Measurements from ENCODE around the gene AFP. TPM values are rescaled to one million over a fixed set of nuclear protein-coding genes. Genes with fewer than 3 reads are reported as not detected.
A peak's percentile ranks its signal among the peaks of the same experiment; 100 is the strongest.

The AFP gene
- polyA plus RNA-seq, 1 donor from 2014 or later: not detected

GRCh38 chr4:73451404-73451803 lies 15.4 kb downstream of the AFP start:
- H3K4me2 ChIP-seq (ENCODE audit: low read length): no peak overlapping the region
- no peaks in the 10 kb centered on the region for H3K79me2 ChIP-seq (replicated peaks; ENCODE audit: insufficient read depth, low read length)
- TF ChIP-seq EZH2 (IDR thresholded peaks at IDR 0.05; ENCODE audit: borderline replicate concordance, insufficient read depth, low read length, poor library complexity, severe bottlenecking): no peak
- TF ChIP-seq CTCF (IDR thresholded peaks at IDR 0.05; ENCODE audit: poor library complexity, severe bottlenecking): no peak
- TF ChIP-seq REST (IDR thresholded peaks at IDR 0.05; ENCODE audit: borderline replicate concordance): no peak
- TF ChIP-seq RAD21 (conservative IDR thresholded peaks at IDR 0.05): no peak
- peak; percentile 54 for TF ChIP-seq EP300 (conservative IDR thresholded peaks at IDR 0.05; ENCODE audit: poor library complexity, severe bottlenecking)
- peak; percentile 76 for TF ChIP-seq POLR2AphosphoS5 (IDR thresholded peaks at IDR 0.05)
- H3K9me3 ChIP-seq (ENCODE audit: low read length): no peaks in the 10 kb centered on the region
- no peak overlapping the region for H3K9ac ChIP-seq (ENCODE audit: low read length)
- no peak overlapping the region for H2AFZ ChIP-seq (ENCODE audit: low read depth, low read length)
- H3K9me2 ChIP-seq (ENCODE audit: insufficient read depth, low read length): no peaks in the 10 kb centered on the region
- H3K27ac ChIP-seq (ENCODE audit: low read length): no peak overlapping the region
- no peaks in the 10 kb centered on the region for H3F3A ChIP-seq (ENCODE audit: insufficient read depth, low read length, poor library complexity, severe bottlenecking)
- H3K36me3 ChIP-seq (ENCODE audit: insufficient read depth, low read length): no peaks in the 10 kb centered on the region
- H3K4me3 ChIP-seq (ENCODE audit: low read length): no peak overlapping the region
- peaks cover 31% of the 10 kb centered on the region for H3K27me3 ChIP-seq (ENCODE audit: insufficient read depth, low read depth, low read length)
- no peaks in the 10 kb centered on the region for H4K20me1 ChIP-seq (ENCODE audit: insufficient read depth)

- Histone ChIP-seq H3F3A (ENCODE audit: insufficient read depth, low read length, poor library complexity, severe bottlenecking) (no peaks in the 10 kb centered on the region), H3K79me2 (replicated peaks; ENCODE audit: insufficient read depth, low read length) (no peaks in the 10 kb centered on the region), H3K4me3 (ENCODE audit: low read length) (no peak overlapping the region), H3K9me3 (ENCODE audit: low read length) (no peaks in the 10 kb centered on the region), H3K9ac (ENCODE audit: low read length) (no peak overlapping the region), H3K9me2 (ENCODE audit: insufficient read depth, low read length) (no peaks in the 10 kb centered on the region), H2AFZ (ENCODE audit: low read depth, low read length) (no peak overlapping the region), H3K4me2 (ENCODE audit: low read length) (no peak overlapping the region), H4K20me1 (ENCODE audit: insufficient read depth) (no peaks in the 10 kb centered on the region), H3K27me3 (ENCODE audit: insufficient read depth, low read depth, low read length) (peaks cover 31% of the 10 kb centered on the region), H3K36me3 (ENCODE audit: insufficient read depth, low read length) (no peaks in the 10 kb centered on the region), H3K27ac (ENCODE audit: low read length) (no peak overlapping the region)
- TF ChIP-seq TAF1 (IDR thresholded peaks at IDR 0.05; ENCODE audit: low read depth) (no peak), EP300 (conservative IDR thresholded peaks at IDR 0.05; ENCODE audit: poor library complexity, severe bottlenecking) (no peak), EZH2 (IDR thresholded peaks at IDR 0.05; ENCODE audit: borderline replicate concordance, insufficient read depth, low read length, poor library complexity, severe bottlenecking) (no peak), POLR2AphosphoS5 (IDR thresholded peaks at IDR 0.05) (no peak), MXI1 (conservative IDR thresholded peaks at IDR 0.05; ENCODE audit: poor library complexity, severe bottlenecking) (no peak), SMC3 (conservative IDR thresholded peaks at IDR 0.05; ENCODE audit: poor library complexity) (no peak), RAD21 (conservative IDR thresholded peaks at IDR 0.05) (no peak), CTCF (IDR thresholded peaks at IDR 0.05; ENCODE audit: poor library complexity, severe bottlenecking) (no peak), REST (IDR thresholded peaks at IDR 0.05; ENCODE audit: borderline replicate concordance) (no peak)
These were observed 16.1 kb downstream of the AFP start for GRCh38 chr4:73451981-73452747.

All from neural cell (in vitro differentiated cells).